Kidney epithelial cell (primary cell): ENCODE data around the gene COG4. TPM values are rescaled to one million over a fixed set of nuclear protein-coding genes. Genes with fewer than 3 reads are reported as not detected.
"Not testable (repeated sequence)": the region's sequence is repeated elsewhere in the genome, so short reads cannot be mapped to it uniquely, and the experiment has no call there.

Experiments
- DNase-seq: peaks from one replicate; pipeline ENCODE4 v3.0.0-alpha.2; 2010; ENCODE audit warnings: low read depth
- H3K27me3 ChIP-seq: 2 replicates; pipeline ENCODE4 v1.6.0; 2011; ENCODE audit warnings: low read length; ENCODE audit not compliant: control insufficient read depth, insufficient read depth
- H3K36me3 ChIP-seq: 2 replicates; pipeline ENCODE4 v1.5.1; 2011; ENCODE audit warnings: low read length; ENCODE audit not compliant: control insufficient read depth, insufficient read depth
- H3K4me3 ChIP-seq: 2 replicates; pipeline ENCODE4 v1.5.1; 2011; ENCODE audit warnings: low read depth, mild to moderate bottlenecking, control low read depth, low read length
- CTCF ChIP-seq: IDR thresholded peaks from 2 replicates; pipeline ENCODE4 v1.5.1; 2011; ENCODE audit warnings: mild to moderate bottlenecking, moderate library complexity, low read length, control low read depth, inconsistent platforms; ENCODE audit not compliant: insufficient read depth, poor library complexity, severe bottlenecking
- total RNA-seq: library from RNA; depleted of rRNA; stranded (reverse); fragments of >200 nt; gene quantifications from 2 replicates; pipeline ENCODE4 v1.2.3, GENCODE V29; 2015

Gene COG4
- total RNA-seq, 1 donor from 2014 or later, result 46.4 TPM

GRCh38 chr16:70540994-70541393, 17.6 kb upstream of the COG4 start:
- no peak for DNase-seq
- H3K36me3 ChIP-seq, result peaks cover 2% of the 10 kb centered on the region
- no peak overlapping the region for H3K4me3 ChIP-seq
- H3K27me3 ChIP-seq, result no peaks in the 10 kb centered on the region
- no peak for TF ChIP-seq CTCF

- no peaks in the 10 kb centered on the region for H3K27me3 ChIP-seq
- no peak for TF ChIP-seq CTCF
- H3K36me3 ChIP-seq, result no peaks in the 10 kb centered on the region
- H3K4me3 ChIP-seq, result no peak overlapping the region
- no peak for DNase-seq
These were observed 11.6 kb upstream of the COG4 start for GRCh38 chr16:70534971-70535370.

- H3K27me3 ChIP-seq, H3K36me3 ChIP-seq, DNase-seq, H3K4me3 ChIP-seq: not testable (repeated sequence)
These were observed 6.6 kb upstream of the COG4 start for GRCh38 chr16:70529954-70530353.

GRCh38 chr16:70529051-70529777, 5.9 kb upstream of the COG4 start:
- Histone ChIP-seq H3K27me3 (no peaks in the 10 kb centered on the region), H3K36me3 (peaks cover 1% of the 10 kb centered on the region), H3K4me3 (no peak overlapping the region)
- no peak for DNase-seq
- TF ChIP-seq CTCF, result peak; percentile 39

- no peak for TF ChIP-seq CTCF
These were observed 4.1 kb upstream of the COG4 start for GRCh38 chr16:70527315-70527996.

GRCh38 chr16:70526403-70526802, 3.0 kb upstream of the COG4 start:
- no peak for TF ChIP-seq CTCF
- Histone ChIP-seq H3K36me3 (peaks cover 1% of the 10 kb centered on the region), H3K4me3 (no peak overlapping the region), H3K27me3 (no peaks in the 10 kb centered on the region)
- DNase-seq, result no peak

More at GRCh38 chr16:70527315-70527996, 4.1 kb upstream of the COG4 start:
- no peaks in the 10 kb centered on the region for H3K27me3 ChIP-seq
- no peak for DNase-seq
- H3K4me3 ChIP-seq, result no peak overlapping the region
- peaks cover 1% of the 10 kb centered on the region for H3K36me3 ChIP-seq

GRCh38 chr16:70524399-70524825, 1.1 kb upstream of the COG4 start:
- H3K27me3 ChIP-seq, DNase-seq, H3K36me3 ChIP-seq: not testable (repeated sequence)
- H3K4me3 ChIP-seq, result peak overlapping the region; percentile 95
